NCI-H524 treated with DMSO at 0.1 percent for 48 hours (cell line): ENCODE measurements around the gene BID.
"Not testable (repeated sequence)": the region's sequence is repeated elsewhere in the genome, so short reads cannot be mapped to it uniquely, and the experiment has no call there.

Experiments used
- DNase-seq: peaks from one replicate; lab custom pipeline; 2025; lab: John Stamatoyannopoulos, UW

BID gene

DNA sequence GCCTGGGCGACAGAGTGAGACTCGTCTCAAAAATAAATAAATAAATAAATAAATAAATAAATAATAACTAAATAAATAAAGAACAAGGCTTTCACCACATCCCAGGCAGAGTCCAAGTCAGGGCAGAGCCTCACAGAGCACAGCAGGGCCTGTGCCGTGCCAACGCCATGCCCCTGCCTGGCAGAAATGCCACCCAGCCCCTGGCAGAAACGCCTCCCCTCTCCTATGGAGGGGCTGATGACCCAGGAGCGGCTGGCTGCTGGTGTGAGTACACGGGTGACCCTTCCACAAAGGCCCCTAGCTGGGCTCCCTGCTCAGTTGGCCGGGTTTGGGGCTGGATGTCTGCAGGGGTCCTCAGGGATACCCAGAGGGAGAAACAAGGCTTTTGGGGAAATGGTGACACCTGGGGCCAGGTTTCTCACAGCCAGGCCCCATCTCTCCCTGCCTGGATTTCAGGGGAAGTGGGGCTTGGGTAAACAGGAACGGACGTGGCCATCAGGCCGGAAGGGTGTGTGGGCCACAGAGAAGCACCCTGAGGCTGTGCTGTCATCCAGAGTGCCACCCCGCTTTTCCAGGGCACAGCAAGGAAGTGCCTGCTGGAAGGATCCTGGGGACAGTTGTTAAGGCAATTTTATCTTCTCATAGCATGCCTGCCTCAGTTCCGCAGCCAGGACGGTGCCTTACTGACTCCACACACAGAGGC is 5.1 kb downstream of the BID start:
- no peak for DNase-seq

- no peak for DNase-seq
Measured at GRCh38 chr22:17767233-17768065, 6.8 kb downstream of the BID start.

DNA sequence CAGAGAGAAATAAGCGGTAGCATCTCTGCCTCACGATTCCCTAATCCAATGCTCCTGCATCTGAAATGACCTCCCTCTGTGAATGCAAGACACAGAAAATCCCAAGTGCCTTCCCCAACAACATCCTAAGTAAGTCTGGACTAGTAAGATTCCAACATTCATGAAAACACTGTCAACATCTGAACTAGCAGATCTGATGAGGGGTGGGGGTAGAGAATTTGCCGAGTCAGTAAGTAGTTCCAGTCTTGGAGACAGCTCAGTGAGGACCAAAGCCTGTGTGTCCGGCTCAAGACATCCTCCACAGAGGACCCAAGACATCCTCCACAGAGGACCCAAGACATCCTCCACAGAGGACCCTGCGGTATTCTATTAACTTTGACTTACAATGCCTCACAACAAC is 9.4 kb downstream of the BID start:
- not testable (repeated sequence) for DNase-seq

- no peak for DNase-seq
Measured at GRCh38 chr22:17764036-17764435, 10.2 kb downstream of the BID start.

DNA sequence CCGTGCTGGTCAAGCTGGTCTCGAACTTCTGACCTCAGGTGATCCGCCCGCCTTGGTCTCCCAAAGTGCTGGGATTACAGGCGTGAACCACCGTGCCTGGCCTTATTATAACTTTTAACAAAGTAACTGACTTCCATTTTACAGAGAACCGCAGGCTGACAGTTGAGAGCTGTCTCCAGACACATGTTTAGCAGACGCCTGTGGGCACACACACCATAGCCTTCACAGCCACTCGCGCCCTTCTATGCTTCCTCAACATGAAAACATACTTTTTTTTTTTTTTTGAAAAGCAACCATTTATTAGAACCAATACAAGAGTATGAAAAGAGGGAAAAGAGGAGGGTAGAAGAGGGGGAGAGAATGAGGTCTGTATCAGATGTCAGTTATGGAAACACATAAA is 10.8 kb downstream of the BID start:
- DNase-seq, result not testable (repeated sequence)

GRCh38 chr22:17761138-17761488 is 13.2 kb downstream of the BID start:
- no peak for DNase-seq

DNA sequence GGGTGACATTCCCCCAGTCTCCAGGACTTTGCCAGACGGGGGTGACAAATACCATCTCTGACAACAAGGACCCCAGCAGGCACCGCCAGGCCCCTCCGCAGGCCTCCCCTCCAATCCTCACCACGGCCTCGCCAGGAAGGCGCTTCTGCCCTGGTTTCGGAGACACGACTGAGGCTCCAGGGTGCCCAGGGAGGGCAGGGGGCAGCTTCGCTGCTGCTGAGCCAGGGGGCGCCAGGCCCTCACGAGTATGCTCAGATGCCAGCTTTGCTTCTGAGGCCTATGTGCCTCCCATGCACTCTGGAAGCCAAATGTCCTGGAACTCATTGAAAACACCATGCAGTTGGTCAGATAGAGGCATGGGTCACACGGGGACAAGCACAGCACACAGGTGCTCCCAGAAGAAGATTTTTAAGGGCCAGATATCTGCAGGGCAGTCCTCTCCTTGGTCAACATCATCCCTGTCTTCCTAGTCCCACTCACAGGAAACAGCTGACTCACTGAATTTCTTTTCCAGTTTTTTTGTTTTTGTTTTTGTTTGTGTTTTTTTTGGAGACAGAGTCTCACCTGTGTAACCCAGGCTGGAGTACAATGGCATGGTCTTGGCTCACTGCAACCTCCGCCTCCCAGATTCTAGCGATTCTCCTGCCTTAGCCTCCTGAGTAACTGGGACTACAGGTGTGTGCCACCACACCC is 19.9 kb downstream of the BID start:
- no peak for DNase-seq

DNA sequence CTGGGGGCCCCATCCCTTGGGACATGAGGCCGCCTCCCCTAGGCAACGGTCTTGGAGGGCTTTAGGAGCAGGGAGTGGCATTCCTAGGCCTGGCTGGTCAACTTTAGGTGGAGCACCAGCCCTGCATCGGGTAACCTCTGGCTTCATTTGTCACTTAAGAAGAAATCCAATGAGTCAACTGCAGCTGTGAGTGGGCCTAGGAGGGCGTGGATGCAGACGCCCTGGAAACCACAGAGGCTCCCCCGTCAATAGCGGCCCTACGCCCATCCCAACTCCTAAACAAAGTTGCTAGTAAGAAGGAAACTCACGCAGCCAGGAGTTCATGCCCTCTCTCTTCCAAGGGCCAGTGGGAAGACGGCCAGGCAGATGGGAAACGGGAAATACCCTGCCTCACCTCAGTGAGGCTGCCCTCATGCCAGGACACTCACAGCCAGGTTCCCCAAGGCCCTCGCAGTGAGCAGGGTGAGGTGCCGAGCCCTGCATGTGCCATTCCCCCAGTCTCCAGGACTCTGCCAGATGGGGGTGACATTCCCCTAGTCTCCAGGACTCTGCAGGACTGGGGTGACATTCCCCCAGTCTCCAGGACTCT is 20.8 kb downstream of the BID start:
- no peak for DNase-seq

GRCh38 chr22:17751596-17751995 is 22.7 kb downstream of the BID start:
- DNase-seq, result no peak

- no peak for DNase-seq
Measured at GRCh38 chr22:17749605-17750395, 24.5 kb downstream of the BID start.

GRCh38 chr22:17748555-17749353 is 25.5 kb downstream of the BID start:
- DNase-seq, result no peak

GRCh38 chr22:17746916-17747315 is 27.4 kb downstream of the BID start:
- no peak for DNase-seq

DNA sequence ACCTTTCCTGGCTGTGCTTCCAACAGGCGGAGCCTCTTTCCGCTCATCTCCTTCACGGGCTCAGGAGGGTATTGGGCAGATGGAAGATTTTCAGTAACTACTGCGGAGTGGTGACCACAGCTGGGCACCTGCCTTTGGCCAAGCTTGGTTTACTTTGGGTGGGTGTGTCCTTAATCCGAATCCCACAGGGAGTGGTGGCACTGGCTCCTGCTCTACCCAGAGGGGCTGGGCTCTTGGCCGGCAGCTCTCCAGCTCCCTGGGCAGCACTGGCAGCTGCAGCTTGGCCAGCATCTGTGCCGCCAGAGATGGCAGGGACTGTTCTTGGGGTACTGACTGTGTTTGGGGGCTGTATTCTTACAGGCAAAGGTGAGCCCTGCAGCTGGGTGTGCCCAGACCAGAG is 29.8 kb downstream of the BID start:
- DNase-seq, result peak; percentile 39

DNA sequence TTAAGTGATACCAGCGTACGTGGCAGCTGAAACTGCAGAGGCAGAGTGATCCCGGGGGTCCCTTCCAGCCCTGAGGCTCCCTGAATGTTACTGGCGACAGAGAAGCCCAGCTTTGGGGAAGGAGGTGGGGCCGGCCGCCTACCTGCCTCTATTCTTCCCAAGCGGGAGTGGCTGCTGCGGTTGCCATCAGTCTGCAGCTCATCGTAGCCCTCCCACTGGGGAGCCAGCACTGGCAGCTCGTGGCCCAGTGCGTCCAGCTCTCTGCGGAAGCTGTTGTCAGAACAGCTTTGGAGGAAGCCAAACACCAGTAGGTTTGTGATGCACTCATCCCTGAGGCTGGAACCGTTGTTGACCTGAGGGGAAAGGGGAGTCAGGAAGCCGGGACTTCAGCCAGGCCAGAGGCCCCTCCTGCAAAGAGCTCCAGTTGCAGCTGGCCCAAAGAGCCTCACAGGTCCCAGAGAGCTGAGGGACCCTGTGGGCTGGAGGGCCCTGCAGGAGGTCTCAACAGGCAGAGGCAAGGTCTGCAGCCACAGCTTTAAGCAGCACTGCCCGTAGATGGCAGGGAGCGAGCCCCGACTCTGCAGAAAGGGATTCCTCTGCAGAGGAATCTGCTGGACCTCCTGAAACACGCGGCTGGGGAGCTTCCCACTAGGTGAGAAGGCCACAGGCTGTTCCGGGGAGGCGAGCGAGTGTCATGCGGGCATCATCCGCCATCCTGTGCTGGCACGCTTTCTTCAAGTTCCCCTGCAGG is 30.4 kb downstream of the BID start:
- no peak for DNase-seq

DNA sequence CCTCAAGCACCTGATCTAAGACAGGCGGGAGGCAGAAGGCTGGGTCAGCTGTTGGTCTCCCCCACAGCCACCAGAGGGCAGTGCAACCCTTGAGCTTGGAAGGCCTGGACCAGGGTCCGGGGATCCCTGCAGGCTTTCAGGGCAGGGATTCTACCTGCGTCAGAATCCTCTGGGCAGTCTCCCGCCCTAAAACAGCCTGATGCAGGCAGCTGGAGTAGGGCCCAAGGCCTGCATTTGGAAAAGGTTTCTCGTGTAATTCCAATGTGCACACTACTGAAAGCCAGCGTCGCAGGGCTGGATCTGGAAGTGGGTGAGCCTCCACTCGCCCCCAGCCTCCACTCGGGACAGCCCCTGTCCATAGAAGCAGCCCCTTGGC is 31.8 kb downstream of the BID start:
- no peak for DNase-seq

- DNase-seq, result no peak
Measured at GRCh38 chr22:17741866-17742526, 32.3 kb downstream of the BID start.

DNA sequence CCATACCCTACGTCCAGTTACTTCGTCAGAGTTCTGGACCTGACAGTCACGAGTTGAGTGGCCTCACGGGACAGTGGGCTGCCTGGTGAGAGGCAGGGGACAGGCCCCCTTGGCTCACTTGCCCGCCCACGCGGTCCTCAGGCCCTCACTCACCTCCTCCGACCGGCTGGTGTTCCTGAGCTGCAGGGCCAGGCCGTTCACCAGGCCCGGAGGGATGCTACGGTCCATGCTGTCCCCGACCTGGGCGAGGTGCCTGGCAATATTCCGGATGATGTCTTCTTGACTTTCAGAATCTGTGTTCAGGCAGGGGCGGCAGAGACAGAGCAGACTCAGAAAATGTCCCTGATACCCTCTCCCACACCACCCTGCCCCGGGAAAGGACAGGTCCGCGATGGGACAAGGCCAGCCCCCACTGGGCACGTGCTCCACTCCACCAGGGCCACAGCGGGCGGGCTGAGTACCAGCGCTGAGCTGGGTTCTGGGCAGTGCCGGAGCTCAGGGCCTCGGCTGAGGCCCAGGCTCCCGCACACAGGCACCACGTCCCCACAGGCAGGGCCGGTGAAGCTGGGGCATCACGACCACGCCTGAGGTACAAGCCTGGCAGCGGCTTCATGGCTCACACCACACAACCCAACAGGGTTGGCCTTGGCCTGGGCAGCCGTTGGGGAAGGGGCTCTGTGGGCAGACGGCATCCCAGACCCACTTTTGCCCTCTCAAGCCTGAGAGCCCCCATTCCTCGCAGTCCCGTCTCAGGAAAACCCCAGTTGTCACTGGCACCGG is 34.9 kb downstream of the BID start:
- no peak for DNase-seq

GRCh38 chr22:17738386-17739128 is 35.7 kb downstream of the BID start:
- no peak for DNase-seq
